ENCODE measurements around the gene AGFG2.
"Not testable (repeated sequence)": the region's sequence is repeated elsewhere in the genome, so short reads cannot be mapped to it uniquely, and the experiment has no call there.

AGFG2 gene, protein sequence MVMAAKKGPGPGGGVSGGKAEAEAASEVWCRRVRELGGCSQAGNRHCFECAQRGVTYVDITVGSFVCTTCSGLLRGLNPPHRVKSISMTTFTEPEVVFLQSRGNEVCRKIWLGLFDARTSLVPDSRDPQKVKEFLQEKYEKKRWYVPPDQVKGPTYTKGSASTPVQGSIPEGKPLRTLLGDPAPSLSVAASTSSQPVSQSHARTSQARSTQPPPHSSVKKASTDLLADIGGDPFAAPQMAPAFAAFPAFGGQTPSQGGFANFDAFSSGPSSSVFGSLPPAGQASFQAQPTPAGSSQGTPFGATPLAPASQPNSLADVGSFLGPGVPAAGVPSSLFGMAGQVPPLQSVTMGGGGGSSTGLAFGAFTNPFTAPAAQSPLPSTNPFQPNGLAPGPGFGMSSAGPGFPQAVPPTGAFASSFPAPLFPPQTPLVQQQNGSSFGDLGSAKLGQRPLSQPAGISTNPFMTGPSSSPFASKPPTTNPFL

DNA sequence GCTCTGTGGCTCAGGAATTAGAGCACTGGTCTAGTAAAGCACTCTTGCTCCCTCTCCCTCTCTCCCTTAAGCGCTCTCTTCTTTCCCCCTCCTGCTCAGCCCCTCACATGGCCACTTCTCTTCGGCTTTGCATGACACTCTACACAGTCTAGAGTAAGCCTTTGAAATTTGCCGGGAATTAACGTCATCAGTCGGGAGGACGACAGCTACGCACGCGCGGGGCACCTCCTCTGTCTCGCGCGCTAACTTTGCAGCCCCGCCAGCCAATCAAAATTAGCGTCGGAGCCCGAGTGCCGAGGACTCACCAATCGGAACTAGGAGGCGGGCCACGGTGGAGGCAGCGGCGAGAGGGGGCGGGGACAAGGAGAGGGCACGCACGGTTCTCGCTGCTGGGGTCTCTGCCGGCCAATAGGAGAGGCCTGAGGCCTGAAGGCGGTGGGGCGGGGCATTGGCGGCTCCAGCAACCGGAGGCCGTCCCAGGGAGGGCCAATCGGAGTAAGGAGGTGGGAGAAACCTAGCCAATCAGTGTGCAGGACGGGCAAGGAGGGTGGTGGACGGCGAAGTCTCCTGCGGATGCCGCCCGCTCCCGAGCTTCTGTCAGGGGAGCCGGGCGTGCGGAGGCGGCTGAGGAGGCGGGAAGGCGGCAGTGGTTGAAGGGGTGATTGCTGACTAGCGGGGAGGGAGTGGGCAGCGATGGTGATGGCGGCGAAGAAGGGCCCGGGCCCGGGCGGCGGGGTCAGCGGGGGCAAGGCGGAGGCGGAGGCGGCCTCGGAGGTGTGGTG, at the start of gene AGFG2:
AGFG2 (plus strand) TSS at position 550 of the 782 bp plus-strand sequence; CDS start at position 694, 144 bp downstream.
- DNase-seq = peak; percentile 99

DNA sequence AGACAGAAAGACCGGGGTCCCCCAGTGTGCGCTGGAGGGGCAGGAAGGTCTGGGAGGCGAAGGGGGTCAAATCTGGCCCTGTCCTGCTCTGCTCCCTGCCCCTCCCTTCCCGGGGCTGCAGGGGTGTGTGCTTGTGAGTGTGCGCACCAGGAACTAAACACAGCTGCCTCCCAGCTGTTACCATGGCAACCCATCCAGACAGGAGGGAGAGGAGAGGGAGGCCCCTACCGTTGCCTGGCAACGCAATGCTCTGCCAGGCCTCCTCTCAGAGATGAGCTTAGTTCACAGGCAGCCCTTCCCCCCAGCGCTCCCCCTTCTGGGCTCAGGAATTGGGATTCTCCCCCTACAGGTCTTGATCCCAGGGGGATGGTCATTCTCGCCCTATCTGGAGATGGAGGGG, 49.2 kb upstream of the AGFG2 start:
- DNase-seq = peak; percentile 98

DNA sequence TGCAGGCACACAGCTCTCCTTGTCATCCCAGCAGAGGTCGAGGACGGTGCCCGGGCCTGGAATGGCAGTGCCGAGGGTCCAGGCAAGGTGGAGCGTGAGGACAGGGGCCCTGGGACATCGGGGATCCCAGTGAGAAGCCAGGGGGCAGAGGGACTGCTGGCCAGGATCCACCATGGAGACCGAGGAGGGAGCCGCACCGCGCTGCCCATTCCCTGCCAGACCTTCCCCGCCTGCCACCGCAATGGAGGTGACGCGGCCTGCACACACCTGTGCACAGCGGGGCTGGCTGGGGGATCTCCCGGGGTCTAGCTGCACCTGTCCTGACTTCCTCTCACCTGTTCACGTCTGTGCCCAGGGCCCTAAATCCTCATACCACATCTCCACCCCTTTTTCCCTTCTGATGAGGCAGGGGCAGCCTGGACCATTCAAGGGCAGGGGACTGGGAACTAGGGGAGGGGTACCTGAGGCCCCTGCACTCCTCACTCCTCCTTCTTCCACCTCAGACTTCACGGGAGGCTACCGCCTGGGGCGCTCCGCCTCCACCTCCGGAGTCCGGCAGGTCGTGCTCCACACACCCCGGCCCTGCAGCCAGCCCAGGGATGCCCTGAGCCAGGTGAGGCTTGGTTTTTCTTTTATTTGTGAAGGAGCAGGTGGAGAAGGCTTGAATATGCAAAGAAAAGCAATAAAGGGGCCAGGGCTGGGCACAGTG, 48.4 kb upstream of the AGFG2 start:
- no peak for DNase-seq

DNA sequence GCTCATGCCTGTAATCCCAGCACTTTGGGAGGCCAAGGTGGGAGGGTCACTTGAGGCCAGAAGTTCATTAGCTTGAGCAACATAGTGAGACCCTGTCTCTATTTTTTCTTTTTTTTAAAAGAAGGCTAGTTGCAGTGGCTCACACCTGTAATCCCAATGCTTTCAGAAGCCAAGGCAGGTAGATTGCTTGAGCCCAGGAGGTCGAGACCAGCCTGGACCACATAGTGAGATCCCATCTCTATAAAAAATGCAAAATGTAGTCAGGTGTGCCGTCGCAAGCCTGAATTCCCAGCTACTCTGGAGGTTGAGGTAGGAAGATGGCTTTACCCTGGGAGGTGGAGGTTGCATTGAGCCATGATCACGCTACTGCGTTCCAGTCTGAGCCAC, 47.8 kb upstream of the AGFG2 start:
- DNase-seq = no peak

DNA sequence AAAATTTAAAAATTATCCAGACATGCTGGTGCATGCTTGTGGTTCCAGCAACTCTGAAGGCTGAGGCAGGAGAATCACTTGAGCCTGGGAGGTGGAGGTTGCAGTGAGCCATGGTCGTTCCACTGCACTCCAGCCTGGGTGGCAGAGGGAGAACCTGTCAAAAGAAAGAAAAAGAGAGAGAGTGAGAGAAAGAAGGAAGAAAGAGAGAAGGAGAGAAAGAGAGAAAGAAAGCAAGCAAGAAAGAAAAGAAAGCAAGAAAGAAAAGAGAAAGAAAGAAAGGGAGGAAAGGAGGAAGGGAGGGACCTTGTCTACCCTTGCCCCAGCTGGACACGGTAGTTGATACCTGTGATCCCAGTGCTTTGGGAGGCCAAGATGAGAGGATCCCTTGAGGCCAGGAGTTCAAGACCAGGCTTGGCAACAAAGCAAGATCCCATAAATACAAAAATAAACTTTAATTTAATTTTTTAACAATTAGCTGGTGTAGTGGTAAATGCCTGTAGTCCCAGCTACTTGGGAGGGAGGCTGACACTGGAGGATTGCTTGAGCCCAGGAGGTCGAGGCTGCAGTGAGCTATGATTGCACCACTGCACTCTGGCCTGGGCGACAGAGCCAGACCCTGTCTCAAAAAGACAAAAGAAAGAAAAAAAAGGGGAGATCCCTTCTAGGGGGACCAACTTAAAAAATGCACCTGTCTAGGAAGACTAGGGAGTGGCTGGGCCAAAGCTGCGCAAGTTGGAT, 46.1 kb upstream of the AGFG2 start:
- no peak for DNase-seq

DNA sequence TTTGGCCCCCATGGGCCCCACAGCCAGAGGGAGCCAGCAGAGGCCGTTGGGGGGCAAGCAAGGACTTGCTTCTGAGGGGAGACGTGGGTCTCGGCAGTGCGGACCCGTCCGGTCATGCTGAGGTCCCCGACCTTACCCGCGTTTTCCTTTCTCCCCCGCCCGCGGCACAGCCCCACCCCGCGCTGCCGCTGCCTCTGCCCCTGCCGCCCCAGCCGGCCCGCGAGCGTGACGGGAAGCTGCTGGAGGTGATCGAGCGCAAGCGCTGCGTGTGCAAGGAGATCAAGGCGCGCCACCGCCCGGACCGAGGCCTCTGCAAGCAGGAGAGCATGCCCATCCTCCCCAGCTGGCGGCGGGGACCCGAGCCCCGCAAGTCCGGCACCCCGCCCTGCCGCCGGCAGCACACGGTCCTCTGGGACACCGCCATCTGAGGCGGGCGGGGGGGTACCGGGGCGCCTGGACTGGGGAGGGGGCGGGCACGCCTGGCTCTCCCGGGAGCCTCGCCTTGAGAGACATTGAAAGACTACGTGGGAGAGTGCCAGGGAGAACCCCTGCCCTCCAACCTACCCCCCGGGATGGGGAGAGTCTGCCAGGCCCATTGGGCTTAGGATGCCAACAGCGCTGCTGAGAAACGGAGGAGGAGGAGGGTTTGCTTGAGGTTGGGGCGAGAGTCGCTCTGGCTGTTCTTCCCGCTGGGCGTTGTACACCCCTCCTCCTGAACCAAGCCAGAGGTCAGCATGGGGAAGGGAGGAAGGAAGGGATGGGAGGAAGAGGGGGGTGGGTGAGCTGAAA, 45.3 kb upstream of the AGFG2 start:
- DNase-seq = no peak

DNA sequence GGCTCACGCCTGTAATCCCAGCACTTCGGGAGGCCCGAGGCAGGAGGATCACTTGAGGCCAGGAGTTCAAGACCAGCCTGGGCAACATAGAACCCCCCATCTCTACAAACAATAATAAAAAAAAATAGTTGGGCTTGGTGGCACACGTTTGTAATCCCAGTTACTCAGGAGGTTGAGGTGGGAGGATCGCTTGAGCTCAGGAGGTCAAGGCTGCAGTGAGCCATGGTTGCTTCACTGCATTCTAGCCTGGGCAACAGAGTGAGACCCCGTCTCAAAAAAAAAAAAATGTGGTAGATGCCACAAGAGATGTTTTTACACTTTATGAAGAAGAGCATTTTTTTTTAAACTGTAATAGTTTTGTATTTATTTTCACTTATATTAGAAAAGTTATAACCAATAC, 42.5 kb upstream of the AGFG2 start:
- DNase-seq = no peak

DNA sequence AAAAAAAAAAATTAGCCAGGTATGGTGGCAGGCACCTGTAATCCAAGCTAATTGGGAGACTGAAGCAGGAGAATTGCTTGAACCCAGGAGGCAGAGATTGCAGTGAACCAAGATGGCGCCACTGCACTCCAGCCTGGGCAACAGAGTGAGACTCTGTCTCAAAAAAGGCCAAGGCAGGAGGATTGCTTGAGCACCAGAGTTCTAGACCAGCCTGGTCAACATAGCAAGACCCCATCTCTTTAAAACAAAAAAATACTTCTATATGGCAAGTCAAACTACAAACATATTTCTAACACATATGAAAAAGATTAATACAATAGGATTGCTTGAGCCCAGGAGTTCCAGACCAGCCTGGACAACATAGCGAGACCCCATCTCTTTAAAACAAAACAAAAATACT, 38.3 kb upstream of the AGFG2 start:
- not testable (repeated sequence) for DNase-seq

DNA sequence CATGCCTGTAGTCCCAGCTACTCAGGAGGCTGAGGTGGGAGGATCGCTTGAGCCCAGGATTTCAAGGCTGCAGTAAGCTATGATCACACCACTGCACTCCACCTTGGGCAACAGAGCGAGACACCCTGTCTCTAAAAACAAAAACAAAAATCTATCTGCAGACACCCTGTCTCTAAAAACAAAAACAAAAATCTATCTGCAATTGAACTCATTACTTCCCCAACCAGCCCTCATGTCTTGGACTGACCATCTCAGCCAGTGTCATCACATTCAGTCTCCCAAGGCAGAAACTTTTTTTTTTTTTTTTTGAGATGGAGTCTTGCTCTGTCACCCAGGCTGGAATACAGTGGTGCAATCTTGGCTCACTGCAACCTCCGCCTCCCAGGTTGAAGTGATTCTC, 35.0 kb upstream of the AGFG2 start:
- DNase-seq = not testable (repeated sequence)

DNA sequence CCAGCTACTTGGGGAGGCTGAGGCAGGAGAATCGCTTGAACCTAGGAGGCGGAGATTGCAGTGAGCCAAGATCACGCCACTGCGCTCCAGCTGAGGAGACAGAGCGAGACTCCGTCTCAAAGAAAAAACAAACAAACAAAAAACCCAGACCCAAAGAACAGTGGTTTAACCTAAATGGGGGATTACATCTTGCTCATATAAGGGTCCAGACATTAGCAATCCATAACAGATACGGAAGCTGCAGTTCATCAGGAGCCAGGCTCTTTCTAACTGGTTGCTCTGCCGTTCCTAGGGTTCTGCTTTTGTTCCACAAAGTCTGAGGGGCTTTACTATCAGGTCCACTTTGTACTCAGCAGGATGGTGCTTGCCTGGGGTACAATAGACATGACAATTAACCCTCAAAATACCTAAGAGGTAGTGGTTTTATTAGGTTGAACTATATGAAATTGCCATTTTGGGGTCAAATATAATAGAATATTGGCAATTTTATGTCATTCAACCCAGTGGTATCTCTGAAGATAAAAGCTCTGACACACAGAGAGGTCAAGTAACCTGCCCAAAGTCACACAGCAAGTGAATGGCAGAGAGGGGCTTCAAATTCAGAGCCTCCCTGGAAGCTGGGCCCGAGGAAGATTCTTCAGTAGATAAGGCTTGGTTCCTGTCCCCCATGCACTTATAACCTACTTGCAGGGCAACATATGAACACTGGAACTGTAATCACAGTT, 34.0 kb upstream of the AGFG2 start:
- DNase-seq = no peak

DNA sequence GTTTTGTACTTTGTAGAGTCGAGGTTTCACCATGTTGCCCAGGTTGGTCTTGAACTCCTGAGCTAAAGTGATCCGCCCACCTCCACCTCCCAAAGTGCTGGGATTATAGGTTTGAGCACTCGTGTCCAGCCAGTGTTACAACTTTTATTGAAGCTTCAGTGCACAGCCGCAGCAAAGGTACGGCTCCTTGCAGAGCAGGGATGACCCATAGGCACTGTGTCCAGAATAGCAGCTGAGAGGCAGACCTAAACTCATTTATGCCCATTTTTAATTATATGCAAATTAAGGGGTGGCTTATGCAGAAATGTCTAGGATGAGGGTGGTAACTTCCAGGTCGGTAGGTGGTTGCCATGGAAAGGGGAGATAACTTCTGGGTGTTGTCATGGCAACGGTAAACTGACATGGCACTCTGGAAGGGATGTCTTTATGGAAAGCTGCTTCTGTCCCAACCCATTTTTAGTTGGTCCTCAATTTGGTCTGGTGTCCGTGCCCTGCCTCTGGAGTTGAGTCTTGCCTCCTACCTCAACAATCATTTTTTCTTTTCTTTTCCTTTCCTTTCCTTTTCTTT, 32.6 kb upstream of the AGFG2 start:
- DNase-seq = no peak

DNA sequence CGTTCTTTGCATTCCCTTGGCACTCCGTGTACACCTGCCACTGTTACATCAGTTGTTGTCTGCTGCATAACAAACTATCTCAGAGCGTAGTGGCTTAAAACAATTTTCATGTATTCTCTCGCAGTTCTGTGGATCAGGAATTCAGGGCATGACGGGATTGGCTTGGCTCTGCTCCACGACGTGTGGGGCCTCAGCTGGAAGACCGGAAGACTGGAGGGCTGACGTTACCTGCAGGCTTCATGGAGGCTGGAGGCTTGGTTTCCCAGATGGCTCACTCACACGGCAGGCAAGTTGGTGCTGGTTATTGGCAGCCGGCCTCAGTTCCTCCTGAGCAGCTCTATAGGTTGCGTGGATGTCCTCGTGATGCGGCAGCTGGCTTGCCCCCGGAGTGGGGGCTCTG, 29.8 kb upstream of the AGFG2 start:
- DNase-seq = peak; percentile 23

DNA sequence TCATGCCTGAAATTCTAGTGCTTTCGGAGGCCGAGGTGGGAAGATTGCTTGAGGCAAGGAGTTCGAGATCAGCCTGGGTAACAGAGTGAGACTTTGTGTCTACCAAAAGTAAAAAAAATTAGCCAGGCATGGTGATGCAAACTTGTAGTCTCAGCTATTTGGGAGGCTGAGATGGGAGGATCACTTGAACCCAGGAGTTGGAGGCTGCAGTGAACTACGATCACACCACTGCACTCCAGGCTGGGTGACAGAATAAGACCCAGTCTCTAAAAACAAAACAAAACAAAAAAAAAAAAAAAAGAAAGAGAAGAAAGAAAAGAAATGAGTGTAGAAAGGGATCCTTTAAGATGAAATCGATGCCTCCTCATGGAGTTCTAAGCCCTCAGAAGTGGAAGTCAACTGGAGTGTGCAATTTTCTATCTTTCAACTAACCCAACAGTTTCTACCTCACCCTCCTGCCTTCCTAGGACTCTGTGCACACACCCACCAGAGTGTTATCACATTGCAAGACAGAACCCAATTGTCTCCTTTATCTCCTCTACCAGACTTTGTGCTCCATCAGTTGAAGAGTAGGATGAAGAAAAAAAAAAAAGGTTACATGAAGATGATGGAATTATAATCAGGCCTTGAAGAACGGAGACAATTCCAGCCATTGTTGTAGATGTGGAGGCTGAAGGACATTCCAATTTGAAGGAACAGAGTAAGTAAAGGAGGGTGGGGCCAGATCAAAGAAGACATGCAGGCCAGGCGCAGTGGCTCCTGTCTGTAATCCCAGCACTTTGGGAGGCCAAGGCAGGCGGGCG, 28.4 kb upstream of the AGFG2 start:
- DNase-seq = no peak

DNA sequence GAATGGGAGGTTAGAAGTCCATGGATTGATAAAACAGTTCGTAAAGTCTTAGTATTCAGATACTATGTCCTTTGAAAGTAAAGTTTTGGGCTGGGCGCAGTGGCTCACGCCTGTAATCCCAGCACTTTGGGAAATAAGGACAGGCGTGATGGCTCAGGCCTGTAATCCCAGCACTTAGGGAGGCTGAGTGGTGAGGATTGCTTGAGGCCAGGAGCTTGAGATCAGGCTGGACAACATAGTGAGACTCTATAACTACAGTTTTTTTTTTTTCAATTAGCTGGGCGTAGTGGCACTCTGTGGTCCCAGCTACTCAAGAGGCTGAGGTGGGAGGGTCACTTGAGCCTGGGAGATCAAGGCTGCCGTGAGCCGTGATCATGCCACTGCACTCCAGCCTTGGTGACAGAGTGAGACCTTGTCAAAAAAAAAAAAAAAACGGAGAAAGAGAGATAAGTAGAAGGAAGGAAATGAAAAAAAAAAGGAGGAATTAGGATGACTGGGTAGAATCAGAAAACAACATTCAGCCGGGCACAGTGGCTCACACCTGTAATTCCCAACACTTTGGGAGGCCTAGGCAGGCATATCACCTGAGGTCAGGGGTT, 25.7 kb upstream of the AGFG2 start:
- DNase-seq = no peak

DNA sequence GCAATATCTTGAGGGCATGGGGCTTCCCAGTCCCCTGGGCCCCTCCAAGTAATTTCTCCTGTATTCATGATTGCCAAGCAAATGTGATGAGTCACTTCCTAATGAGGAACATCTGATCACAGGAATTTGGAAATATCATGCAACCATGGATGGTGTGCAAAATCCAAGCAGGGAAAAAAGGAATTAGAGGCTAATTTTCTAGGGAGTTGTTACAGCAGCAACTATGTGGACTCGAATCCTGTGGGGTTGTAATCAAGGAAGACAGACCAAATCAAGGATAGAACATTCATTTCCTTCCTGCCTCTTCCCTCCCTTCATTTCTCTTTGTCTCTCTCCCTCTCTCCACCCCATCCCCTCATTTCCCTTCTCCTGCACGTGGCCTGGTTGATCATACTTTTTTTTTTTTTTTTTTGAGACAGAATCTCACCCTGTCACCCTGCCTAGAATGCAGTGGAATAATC, 23.9 kb upstream of the AGFG2 start:
- no peak for DNase-seq

DNA sequence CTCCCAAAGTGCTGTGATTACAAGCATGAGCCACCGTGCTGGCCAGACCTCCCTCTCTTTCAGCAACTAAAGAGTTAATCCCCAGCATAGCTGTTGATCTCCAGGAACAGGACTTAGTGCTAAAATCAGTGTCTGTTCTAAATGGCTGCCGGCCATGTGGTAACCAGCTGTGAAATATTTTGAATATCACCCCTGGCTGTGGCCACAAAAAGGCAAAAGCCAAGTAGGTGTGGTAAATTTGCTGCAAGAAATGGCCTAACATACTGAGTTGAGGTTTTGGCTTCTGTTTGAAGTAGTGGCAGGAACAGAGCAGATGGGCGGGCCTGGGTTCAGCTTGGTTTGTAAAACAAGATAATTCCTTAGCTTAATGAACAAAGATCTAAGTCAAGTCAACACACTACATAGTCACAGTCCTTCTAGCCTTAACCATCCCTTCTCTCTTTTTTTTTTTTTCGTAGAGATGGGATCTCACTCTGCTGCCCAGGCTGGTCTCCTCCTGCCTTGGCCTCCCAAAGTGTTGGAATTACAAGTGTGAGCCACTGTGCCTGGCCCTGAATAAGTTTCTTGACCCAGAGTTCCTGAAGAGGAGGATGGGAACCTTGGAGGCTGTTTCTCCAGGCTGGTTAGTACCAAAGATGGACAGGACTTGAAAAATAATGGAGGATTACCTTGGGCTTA, 22.7 kb upstream of the AGFG2 start:
- no peak for DNase-seq

DNA sequence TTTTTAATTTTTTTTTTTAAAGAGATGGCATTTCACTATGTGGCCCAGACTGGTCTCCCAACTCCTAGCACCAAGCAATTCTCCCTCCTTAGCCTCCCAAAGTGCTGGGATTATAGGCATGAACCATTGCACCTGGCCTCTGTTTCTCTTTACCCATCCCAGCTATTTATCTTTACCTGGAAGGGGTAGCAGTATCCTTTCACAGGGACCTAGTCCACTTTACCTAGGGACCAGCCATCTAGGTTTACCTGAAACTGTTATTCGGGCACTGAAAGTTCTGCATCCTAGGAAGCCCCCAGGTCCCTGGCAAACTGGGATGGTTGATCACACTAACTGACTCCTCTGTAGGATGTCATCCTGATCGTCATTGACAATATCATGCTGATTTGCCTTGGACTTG, 21.7 kb upstream of the AGFG2 start:
- DNase-seq = no peak

DNA sequence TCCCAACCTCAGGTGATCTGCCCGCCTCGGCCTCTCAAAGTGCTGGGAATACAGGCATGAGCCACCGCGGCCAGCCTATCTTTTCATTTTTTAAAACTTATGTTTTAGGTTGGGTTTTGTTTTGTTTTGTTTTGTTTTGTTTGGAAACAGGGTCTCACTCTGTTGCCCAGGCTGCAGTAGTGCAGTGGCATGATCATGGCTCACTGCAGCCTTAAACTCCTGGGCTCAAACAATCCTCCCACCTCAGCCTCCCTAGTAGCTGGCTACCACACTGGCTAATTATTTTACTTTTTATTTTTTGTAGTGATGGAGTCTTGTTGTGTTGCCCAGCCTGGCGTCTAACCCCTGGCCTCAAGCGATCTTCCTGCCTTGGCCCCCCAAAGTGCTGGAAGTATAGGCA, 19.4 kb upstream of the AGFG2 start:
- no peak for DNase-seq

DNA sequence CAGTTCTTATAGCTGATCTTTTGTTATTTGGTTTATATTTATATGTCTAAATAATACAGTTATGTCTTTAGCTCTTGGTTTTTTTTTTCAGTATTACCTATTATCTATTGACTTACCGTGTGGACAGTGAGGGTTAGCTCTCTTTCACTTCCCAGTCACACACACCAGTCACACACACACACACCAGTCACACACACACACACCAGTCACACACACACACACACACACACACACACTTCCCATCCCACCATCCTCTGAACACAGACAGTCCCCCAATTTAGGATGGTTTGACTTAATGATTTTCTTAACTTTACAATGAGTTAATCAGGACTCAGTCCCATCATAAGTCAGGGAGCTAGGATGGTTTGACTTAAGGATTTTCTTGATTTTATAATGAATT, 18.9 kb upstream of the AGFG2 start:
- DNase-seq = no peak
